ENCODE measurements around the gene TMEM221.

DNA sequence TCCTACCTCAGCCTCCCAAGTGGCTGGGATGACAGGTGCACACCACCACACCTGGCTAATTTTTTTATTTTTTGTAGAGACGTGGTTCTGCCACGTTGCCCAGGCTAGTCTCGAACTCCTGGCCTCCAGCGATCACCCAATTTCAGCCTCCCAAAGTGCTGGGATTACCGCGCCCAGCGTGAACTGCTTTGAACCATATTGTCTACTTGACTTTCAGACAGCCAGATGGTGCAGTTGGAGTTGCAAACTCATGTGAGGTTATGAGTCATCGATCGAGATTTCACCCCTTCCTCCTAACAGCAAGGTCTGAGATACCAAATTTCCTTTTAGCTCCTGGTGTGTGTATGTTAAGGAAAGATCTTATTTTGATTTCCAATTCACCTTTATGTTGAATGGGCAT, 24.6 kb upstream of the TMEM221 start:
- TF ChIP-seq, protein P1, sequence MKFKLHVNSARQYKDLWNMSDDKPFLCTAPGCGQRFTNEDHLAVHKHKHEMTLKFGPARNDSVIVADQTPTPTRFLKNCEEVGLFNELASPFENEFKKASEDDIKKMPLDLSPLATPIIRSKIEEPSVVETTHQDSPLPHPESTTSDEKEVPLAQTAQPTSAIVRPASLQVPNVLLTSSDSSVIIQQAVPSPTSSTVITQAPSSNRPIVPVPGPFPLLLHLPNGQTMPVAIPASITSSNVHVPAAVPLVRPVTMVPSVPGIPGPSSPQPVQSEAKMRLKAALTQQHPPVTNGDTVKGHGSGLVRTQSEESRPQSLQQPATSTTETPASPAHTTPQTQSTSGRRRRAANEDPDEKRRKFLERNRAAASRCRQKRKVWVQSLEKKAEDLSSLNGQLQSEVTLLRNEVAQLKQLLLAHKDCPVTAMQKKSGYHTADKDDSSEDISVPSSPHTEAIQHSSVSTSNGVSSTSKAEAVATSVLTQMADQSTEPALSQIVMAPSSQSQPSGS (tag by site-specific recombination; IDR thresholded peaks at IDR 0.05; ENCODE audit: low read depth), result no peak
- TF ChIP-seq BCL11A (tag by site-specific recombination; IDR thresholded peaks at IDR 0.05; ENCODE audit: low read depth) (no peak), ZNF184 (tag by site-specific recombination; IDR thresholded peaks at IDR 0.05) (no peak), YY1 (tag by site-specific recombination; IDR thresholded peaks at IDR 0.05) (no peak), ZNF747 (tag by site-specific recombination; IDR thresholded peaks at IDR 0.05) (no peak), ZNF133 (tag by site-specific recombination; IDR thresholded peaks at IDR 0.05) (no peak), ZNF621 (tag by site-specific recombination; IDR thresholded peaks at IDR 0.05) (no peak), GLIS1 (tag by site-specific recombination; IDR thresholded peaks at IDR 0.05) (no peak)
- TF ChIP-seq, protein P2, sequence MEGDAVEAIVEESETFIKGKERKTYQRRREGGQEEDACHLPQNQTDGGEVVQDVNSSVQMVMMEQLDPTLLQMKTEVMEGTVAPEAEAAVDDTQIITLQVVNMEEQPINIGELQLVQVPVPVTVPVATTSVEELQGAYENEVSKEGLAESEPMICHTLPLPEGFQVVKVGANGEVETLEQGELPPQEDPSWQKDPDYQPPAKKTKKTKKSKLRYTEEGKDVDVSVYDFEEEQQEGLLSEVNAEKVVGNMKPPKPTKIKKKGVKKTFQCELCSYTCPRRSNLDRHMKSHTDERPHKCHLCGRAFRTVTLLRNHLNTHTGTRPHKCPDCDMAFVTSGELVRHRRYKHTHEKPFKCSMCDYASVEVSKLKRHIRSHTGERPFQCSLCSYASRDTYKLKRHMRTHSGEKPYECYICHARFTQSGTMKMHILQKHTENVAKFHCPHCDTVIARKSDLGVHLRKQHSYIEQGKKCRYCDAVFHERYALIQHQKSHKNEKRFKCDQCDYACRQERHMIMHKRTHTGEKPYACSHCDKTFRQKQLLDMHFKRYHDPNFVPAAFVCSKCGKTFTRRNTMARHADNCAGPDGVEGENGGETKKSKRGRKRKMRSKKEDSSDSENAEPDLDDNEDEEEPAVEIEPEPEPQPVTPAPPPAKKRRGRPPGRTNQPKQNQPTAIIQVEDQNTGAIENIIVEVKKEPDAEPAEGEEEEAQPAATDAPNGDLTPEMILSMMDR (tag by site-specific recombination; IDR thresholded peaks at IDR 0.05), result no peak
- TF ChIP-seq, protein P3, sequence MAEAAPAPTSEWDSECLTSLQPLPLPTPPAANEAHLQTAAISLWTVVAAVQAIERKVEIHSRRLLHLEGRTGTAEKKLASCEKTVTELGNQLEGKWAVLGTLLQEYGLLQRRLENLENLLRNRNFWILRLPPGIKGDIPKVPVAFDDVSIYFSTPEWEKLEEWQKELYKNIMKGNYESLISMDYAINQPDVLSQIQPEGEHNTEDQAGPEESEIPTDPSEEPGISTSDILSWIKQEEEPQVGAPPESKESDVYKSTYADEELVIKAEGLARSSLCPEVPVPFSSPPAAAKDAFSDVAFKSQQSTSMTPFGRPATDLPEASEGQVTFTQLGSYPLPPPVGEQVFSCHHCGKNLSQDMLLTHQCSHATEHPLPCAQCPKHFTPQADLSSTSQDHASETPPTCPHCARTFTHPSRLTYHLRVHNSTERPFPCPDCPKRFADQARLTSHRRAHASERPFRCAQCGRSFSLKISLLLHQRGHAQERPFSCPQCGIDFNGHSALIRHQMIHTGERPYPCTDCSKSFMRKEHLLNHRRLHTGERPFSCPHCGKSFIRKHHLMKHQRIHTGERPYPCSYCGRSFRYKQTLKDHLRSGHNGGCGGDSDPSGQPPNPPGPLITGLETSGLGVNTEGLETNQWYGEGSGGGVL (tag by site-specific recombination; IDR thresholded peaks at IDR 0.05), result no peak

All from HEK293 (cell line).